Measurements from ENCODE around the gene FAM78B. TPM values are rescaled to one million over a fixed set of nuclear protein-coding genes. Genes with fewer than 3 reads are reported as not detected.

The FAM78B gene
- total RNA-seq, 1 experiment from 2014 or later = not detected

GRCh38 chr1:166079276-166079675, 87.5 kb downstream of the FAM78B start:
- H3K4me1 Mint-ChIP-seq (ENCODE audit: low read depth, unreplicated experiment) = no peaks in the 10 kb centered on the region
- no peaks in the 10 kb centered on the region for H3K9me3 Mint-ChIP-seq (ENCODE audit: unreplicated experiment)
- no peaks in the 10 kb centered on the region for H3K36me3 Mint-ChIP-seq (ENCODE audit: insufficient read depth, unreplicated experiment)

DNA sequence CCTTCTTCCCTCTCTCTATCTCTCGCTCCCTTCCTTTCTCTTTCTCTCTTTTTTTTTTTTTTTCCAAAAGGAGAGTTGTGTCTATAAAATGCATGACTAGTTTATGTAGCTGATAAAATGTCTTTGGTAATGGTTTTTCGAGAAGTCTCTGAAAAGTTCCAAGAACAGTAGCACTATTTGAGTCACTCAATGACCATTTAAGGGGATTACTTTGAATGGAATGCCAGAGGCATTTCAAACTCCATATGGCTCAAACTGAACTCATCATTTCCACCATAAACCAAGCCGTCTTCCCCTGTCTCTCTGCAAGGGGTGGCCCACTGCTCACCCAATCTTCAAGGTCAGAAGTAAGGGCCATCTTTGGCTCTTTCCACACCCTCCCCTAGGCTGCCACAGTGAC, 93.3 kb downstream of the FAM78B start:
- ChIA-PET POLR2A (no interaction called here), CTCF (no interaction called here)
- intact Hi-C loops (cut with micrococcal nuclease; ENCODE audit: unreplicated experiment) = no loop called here
- Mint-ChIP-seq H3K4me1 (ENCODE audit: low read depth, unreplicated experiment) (no peaks in the 10 kb centered on the region), H3K27ac (ENCODE audit: unreplicated experiment) (no peak overlapping the region), H3K36me3 (ENCODE audit: insufficient read depth, unreplicated experiment) (no peaks in the 10 kb centered on the region), H3K4me3 (ENCODE audit: unreplicated experiment) (no peak overlapping the region), H3K27me3 (ENCODE audit: insufficient read depth, unreplicated experiment) (no peaks in the 10 kb centered on the region), H3K9me3 (ENCODE audit: unreplicated experiment) (no peaks in the 10 kb centered on the region)
- H3K4me3 ChIP-seq (ENCODE audit: low read depth, low read length) = no peak overlapping the region
- H3K27me3 ChIP-seq (replicated peaks; ENCODE audit: control insufficient read depth, insufficient read depth, low read length) = no peaks in the 10 kb centered on the region
- BruUV-seq (replicated peaks) = no TSS peak
- H3K9me3 ChIP-seq = no peaks in the 10 kb centered on the region
- H3K4me1 ChIP-seq = no peaks in the 10 kb centered on the region
- DNase-seq = no peak
- TF ChIP-seq CTCF (IDR thresholded peaks at IDR 0.05; ENCODE audit: insufficient read depth in 1 of 2, low read depth in 1 of 2, low read length in 1 of 2, severe bottlenecking in 1 of 2, unreplicated experiment in 1 of 2) = no peak
- H3K36me3 ChIP-seq (ENCODE audit: control insufficient read depth, insufficient read depth, low read length) = no peaks in the 10 kb centered on the region

More at GRCh38 chr1:166079276-166079675, 87.5 kb downstream of the FAM78B start:
- no peak overlapping the region for H3K27ac Mint-ChIP-seq (ENCODE audit: unreplicated experiment)
- Histone ChIP-seq H3K4me1 (no peaks in the 10 kb centered on the region), H3K36me3 (ENCODE audit: control insufficient read depth, insufficient read depth, low read length) (no peaks in the 10 kb centered on the region), H3K4me3 (ENCODE audit: low read depth, low read length) (no peak overlapping the region), H3K9me3 (no peaks in the 10 kb centered on the region), H3K27me3 (replicated peaks; ENCODE audit: control insufficient read depth, insufficient read depth, low read length) (no peaks in the 10 kb centered on the region)
- DNase-seq = no peak
- POLR2A ChIA-PET = no interaction called here
- CTCF ChIA-PET = no interaction called here
- no peak overlapping the region for H3K4me3 Mint-ChIP-seq (ENCODE audit: unreplicated experiment)
- intact Hi-C loops (cut with micrococcal nuclease; ENCODE audit: unreplicated experiment) = no loop called here
- H3K27me3 Mint-ChIP-seq (ENCODE audit: insufficient read depth, unreplicated experiment) = peaks cover 3% of the 10 kb centered on the region
- TF ChIP-seq CTCF (IDR thresholded peaks at IDR 0.05; ENCODE audit: insufficient read depth in 1 of 2, low read depth in 1 of 2, low read length in 1 of 2, severe bottlenecking in 1 of 2, unreplicated experiment in 1 of 2) = no peak
- no TSS peak for BruUV-seq (replicated peaks)

DNA sequence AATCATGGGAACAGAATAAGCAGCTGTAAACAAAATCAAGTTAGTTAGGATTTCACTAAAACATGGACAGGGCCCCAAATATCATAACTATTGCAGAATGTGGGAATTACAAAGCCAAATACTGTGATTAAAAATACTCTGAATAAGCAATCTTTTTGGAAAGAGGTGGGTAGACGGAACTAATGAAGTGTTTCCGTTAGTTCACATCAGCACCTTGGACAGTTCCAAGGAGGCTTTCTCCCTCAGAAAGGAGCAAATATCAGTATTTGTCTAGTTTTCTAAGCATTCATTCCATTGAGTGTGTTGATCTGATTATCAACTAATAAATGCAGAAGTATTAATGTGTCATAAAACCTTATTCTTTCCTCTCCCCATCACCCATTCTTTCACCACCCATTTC, 97.4 kb downstream of the FAM78B start:
- no peaks in the 10 kb centered on the region for H3K4me1 ChIP-seq
- no peak overlapping the region for H3K4me3 ChIP-seq (ENCODE audit: low read depth, low read length)
- no peaks in the 10 kb centered on the region for H3K27me3 ChIP-seq (replicated peaks; ENCODE audit: control insufficient read depth, insufficient read depth, low read length)
- peak in 1 of 2 experiments; percentile 26 for DNase-seq
- ChIA-PET POLR2A (no interaction called here), CTCF (no interaction called here)
- no TSS peak for BruUV-seq (replicated peaks)
- Mint-ChIP-seq H3K9me3 (ENCODE audit: unreplicated experiment) (no peaks in the 10 kb centered on the region), H3K4me3 (ENCODE audit: unreplicated experiment) (no peak overlapping the region), H3K4me1 (ENCODE audit: low read depth, unreplicated experiment) (no peaks in the 10 kb centered on the region), H3K27ac (ENCODE audit: unreplicated experiment) (no peak overlapping the region), H3K36me3 (ENCODE audit: insufficient read depth, unreplicated experiment) (no peaks in the 10 kb centered on the region), H3K27me3 (ENCODE audit: insufficient read depth, unreplicated experiment) (no peaks in the 10 kb centered on the region)
- no peak for TF ChIP-seq CTCF (IDR thresholded peaks at IDR 0.05; ENCODE audit: insufficient read depth in 1 of 2, low read depth in 1 of 2, low read length in 1 of 2, severe bottlenecking in 1 of 2, unreplicated experiment in 1 of 2)
- no peaks in the 10 kb centered on the region for H3K36me3 ChIP-seq (ENCODE audit: control insufficient read depth, insufficient read depth, low read length)
- intact Hi-C loops (cut with micrococcal nuclease; ENCODE audit: unreplicated experiment) = no loop called here
- H3K9me3 ChIP-seq = no peaks in the 10 kb centered on the region
